ENCODE data around the gene MYOD1.
A peak's percentile ranks its signal among the peaks of the same experiment; 100 is the strongest.

MYOD1 gene

GRCh38 chr11:17716807-17717206, 2.6 kb upstream of the MYOD1 start:
- TF ChIP-seq, protein P1, sequence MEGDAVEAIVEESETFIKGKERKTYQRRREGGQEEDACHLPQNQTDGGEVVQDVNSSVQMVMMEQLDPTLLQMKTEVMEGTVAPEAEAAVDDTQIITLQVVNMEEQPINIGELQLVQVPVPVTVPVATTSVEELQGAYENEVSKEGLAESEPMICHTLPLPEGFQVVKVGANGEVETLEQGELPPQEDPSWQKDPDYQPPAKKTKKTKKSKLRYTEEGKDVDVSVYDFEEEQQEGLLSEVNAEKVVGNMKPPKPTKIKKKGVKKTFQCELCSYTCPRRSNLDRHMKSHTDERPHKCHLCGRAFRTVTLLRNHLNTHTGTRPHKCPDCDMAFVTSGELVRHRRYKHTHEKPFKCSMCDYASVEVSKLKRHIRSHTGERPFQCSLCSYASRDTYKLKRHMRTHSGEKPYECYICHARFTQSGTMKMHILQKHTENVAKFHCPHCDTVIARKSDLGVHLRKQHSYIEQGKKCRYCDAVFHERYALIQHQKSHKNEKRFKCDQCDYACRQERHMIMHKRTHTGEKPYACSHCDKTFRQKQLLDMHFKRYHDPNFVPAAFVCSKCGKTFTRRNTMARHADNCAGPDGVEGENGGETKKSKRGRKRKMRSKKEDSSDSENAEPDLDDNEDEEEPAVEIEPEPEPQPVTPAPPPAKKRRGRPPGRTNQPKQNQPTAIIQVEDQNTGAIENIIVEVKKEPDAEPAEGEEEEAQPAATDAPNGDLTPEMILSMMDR (IDR thresholded peaks at IDR 0.05; ENCODE audit: insufficient read depth, missing control alignments), result no peak
- no peak for DNase-seq (ENCODE audit: insufficient read length, low spot score)
- FAIRE-seq, result no peak

GRCh38 chr11:17718015-17718414, 1.4 kb upstream of the MYOD1 start:
- TF ChIP-seq, protein P1 (IDR thresholded peaks at IDR 0.05; ENCODE audit: insufficient read depth, missing control alignments), result no peak
- FAIRE-seq, result no peak
- DNase-seq (ENCODE audit: insufficient read length, low spot score), result no peak

DNA sequence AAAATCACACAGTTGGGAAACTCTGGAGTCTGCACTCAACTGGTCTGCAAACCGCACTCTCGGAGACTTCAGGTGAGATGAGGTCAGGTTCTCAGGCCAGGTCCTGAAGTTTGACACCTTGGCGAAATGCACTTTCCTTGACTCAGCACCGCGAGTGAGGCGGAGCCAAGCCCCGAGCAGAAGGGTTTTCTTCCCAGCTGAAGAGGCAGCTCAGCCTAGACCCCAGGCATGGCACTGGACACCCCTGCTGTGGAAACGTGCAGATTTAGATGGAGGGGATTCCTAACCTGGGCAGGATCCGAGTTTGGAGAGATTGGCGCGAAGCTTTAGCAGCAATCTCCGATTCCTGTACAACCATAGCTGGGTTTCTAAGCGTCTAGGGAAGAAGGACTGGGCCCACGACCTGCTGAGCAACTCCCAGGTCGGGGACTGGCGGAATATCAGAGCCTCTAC, 835 bp upstream of the MYOD1 start:
- FAIRE-seq (no peak), DNase-seq (ENCODE audit: insufficient read length, low spot score) (no peak)
- TF ChIP-seq, protein P1 (IDR thresholded peaks at IDR 0.05; ENCODE audit: insufficient read depth, missing control alignments), result no peak

DNA sequence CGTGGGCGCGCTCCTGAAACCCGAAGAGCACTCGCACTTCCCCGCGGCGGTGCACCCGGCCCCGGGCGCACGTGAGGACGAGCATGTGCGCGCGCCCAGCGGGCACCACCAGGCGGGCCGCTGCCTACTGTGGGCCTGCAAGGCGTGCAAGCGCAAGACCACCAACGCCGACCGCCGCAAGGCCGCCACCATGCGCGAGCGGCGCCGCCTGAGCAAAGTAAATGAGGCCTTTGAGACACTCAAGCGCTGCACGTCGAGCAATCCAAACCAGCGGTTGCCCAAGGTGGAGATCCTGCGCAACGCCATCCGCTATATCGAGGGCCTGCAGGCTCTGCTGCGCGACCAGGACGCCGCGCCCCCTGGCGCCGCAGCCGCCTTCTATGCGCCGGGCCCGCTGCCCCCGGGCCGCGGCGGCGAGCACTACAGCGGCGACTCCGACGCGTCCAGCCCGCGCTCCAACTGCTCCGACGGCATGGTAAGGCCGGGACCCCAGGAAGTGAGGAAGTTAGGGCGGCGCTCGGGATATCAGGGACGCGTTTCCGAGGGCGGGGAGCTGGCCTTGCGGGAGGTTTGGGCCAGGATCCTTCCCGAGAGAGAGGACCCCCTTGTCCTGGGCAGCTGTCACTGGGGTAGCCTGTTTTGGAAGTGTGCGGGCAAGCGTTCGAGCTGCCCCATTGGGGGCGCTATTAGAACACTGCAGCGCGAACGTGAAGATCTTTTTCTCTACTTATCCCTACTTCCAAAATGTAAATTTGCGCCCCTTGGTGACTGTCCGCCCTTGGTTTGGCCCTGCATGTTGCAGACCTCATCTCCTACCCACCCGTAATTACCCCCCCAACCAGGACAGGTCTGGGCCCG, 796 bp downstream of the MYOD1 start:
- FAIRE-seq, result no peak
- DNase-seq (ENCODE audit: insufficient read length, low spot score), result no peak
- TF ChIP-seq, protein P1 (IDR thresholded peaks at IDR 0.05; ENCODE audit: insufficient read depth, missing control alignments), result peak; percentile 43

- TF ChIP-seq, protein P1 (IDR thresholded peaks at IDR 0.05; ENCODE audit: insufficient read depth, missing control alignments), result no peak
- DNase-seq (ENCODE audit: insufficient read length, low spot score) (no peak), FAIRE-seq (no peak)
Measured at GRCh38 chr11:17720796-17721171, 1.4 kb downstream of the MYOD1 start.

- no peak for DNase-seq (ENCODE audit: insufficient read length, low spot score)
- no peak for FAIRE-seq
- TF ChIP-seq, protein P1 (IDR thresholded peaks at IDR 0.05; ENCODE audit: insufficient read depth, missing control alignments), result no peak
Measured at GRCh38 chr11:17721242-17721999, 2.0 kb downstream of the MYOD1 start.
